IPS DF 19.7 (cell line): ENCODE data around the gene RPS3.

Experiments
- DNase-seq: peaks from one replicate; pipeline ENCODE4 v3.0.0-alpha.2; 2013; ENCODE audit warnings: low read depth, low spot score

Gene RPS3

DNA sequence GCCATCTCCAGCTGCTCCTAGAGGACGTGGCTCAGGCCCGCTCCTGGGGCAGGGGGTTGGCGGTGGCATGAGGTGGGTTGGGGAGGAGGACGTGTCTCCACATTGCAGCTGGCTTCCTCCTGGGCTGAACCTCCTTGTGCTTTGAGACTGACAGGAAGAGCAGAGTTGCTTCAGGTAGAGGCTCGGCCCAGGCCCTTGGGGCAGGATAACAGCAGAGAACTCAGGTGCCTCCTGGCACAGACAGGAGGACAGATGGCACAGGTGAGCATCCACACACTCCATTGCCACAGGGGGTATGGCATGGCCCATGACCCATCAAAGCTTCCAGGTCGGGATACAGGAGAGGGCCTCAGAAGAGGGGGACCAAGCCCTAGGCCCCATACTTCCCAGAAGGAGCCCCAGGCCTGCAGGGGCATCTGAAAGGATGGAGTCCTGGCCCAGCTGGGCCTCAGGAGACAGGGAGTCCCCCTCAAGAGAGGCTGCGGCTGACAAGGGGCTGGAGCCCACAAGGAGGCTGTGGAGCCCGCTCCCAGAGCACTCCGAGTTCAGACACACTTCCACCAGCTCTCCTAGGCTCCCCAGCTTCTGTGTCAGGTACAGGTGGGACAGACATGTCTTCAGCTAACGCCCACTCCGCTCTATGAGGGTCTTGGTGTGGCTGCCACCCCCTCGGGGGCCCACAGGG lies 35.7 kb downstream of the RPS3 start:
- no peak for DNase-seq

DNA sequence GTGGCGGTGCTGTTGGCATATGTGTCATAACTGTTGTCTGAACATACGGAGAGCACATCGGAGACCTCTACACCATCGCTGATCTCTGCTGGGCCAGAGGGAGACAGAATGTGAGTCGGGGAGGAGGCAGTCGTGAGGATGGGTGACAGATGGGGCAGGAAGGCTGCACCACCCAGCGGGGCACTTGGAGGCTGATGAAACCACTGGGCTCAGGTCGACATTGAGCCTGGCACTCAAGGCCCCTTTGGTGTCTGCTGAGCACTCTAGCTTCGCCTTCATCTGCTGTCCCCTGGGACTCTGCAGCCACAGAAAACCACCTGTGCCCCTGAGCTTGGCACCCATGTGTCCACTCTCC lies 36.2 kb downstream of the RPS3 start:
- no peak for DNase-seq

DNA sequence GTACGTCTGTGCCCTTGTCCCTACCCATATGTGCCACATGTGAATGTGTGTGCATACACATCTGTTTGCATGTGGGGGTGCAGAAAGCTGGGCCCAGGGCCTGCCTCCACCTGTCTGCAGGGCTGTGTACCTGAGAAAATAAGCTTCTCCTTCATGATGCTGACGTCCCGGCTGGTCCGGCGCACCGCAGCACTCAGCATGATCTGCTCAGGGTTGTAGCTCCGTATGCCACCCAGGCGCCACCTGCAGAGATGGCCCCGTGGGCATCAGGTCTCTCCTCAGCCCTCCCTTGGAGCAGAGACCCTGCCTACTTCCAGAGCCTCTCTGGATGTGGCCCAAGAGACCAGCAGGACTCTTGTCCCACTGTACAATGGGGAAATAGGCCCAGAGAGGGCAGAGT lies 37.5 kb downstream of the RPS3 start:
- DNase-seq: no peak

DNA sequence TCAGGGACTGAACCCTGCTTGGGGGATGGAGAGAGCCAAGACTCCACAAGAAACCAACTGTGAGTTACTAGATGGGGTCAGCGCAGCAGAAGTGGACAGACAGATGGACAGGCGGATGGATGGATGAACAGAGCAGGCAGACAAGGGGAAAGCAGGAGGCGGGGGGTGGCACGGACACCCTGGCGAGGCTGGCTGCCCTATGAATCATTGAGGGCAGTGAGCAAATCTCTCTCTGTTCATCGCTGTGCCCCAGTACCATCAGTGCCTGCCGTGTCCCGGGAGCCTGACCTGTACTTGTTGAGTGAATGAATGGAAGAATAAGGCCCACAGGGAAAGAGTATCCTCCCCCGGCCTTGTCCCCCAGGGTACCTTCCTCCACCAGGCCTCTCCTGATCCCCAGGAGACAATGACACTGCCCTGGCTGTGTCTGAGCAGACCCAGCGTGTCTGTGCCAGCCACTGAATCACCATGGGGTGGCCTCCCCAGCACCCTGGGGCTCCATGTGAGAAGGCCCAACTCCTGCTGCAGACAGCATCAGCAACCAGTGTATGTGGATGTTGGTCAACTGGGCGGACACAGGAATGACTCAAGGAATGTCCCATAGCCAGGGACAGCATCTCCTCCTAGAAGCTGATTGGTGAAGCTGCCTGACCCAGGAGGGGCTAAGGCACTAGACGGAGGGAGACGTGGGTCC lies 38.8 kb downstream of the RPS3 start:
- no peak for DNase-seq

DNA sequence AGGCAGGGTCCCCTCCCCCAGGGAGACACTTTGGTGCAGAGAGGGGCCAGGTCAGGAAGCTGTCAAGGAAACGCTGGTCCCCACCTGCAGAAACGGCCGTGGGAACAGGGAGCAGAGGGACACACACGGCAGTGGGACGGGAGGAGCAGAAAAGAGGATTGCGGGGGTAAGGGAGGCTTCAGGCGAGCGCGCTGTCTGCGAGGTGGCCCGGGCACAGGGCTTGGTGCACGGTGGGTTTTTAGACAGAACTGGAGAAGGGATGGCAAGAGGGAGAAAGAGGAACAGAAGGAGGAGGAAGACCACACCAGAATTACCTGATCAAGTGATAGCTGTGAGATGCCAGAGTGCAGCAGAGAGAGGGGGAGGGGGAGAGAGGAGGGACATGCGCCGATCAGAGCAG lies 39.7 kb downstream of the RPS3 start:
- no peak for DNase-seq

DNA sequence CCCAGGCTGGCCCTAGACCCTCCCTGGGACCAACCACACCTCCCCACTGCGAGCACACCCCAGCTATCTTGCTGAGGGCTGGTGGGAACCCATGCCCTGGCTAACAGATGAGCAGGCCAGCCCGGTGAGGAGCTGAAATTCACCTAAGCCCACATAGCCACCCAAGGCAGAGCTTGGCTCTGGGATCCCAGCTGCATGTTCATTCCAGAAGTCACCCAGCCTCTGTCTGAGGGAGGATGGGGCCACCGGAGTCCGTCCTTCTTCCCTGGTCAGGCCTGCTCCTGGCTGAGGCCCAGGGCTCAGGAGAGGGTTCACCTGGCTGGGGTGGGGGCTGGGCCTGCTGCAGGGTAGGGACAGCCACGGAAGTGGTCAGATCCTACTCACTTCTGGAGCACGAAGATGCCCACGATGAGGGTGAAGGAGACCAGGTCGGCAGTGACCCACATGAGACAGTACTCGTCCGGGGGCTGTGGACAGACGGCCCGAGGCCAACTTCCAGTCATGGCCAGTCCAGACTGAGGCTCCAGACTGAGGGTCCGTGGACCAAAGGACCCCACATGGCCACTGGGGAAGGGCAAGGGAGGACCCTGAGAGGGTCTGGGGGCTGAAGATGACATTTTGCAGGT lies 40.3 kb downstream of the RPS3 start:
- no peak for DNase-seq

DNA sequence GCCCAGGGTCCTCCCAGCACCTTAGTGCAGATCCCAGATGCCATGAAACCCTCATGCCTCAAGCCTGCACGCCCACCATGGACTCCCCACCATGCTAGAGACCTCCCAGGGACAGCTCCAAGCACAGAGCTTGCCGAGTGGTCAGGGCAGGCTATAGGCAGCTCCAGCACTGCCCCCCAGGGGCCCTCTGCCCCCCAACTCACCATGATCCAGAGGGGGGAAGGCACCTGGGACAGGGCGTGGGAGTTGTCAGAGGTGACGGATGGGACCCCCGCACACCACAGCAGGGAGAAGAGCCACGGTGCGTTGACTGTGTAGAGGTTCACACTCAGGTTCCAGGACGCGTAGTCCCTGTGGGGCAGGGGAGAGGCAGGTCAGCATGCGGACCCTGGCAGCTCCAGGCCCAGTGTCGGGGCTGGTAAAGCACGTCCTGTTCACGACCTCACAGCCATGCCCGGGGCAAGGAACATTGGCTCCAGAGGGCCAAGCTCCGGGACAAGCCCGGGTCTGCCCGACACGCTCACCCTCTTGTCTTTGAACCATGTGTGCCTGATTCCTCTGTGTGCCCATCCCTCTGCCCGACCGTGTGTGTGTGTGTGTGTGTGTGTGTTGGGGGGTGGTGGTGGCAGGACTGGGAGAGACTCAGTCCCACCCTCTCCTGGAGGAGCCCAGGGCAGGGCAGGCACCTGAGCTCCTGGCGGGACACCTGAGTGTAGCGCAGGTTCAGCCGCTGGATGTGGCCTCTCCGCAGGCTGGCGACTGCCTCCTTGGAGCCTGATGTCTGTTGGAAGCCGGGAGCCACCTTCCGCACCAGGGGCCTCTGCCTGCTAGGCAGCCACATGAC lies 41.9 kb downstream of the RPS3 start:
- no peak for DNase-seq

DNA sequence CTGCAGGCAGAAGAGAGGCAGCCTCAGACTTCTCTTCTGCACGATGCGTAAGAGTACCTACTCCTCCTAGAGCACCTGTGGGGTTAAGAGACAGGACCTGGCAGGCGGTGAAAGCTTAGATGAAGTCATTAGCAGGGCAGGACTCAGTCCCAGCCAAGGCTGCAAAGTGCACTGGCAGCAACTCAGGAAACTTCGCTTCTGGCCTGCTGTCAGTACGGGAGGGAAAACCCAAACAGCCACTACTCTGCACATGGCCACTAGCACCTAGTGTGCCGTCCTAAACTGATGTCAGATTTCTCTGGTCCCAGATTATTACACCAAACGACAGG lies 42.5 kb downstream of the RPS3 start:
- no peak for DNase-seq

DNA sequence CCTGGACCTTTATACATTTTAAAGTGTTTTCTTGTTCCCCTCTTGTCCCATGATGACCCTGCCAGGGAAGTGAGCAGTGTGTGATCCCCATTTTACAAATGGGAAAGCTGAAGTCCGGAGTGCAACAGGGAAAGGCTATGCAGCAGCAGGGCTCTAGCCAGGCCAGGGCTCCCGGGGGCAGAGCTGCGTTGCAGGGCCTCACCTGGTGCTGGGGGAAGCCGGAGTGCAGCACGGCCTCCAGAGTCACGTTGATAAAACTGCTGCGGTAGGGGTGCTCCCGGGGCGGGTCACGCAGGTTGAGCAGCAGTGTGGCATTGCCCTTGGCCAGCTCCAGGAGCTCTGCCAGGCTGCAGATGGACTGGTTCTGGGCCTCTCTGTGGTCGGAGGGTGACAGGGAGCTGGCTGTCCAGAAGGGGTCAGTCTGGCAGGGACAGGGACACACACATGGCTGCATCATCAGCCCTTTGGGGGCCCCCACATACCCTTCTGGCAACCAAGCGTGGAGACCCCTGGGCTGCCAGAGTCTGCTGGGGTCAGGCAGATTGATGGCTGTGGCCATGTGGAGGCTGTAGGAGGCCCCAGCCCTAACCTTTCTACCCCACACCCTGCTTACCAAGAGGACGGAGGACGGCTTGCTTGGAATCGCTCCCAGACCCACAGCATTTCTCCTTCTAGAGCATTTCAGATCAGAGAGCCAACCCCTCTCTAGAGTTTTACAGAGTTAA lies 43.0 kb downstream of the RPS3 start:
- DNase-seq: no peak

DNA sequence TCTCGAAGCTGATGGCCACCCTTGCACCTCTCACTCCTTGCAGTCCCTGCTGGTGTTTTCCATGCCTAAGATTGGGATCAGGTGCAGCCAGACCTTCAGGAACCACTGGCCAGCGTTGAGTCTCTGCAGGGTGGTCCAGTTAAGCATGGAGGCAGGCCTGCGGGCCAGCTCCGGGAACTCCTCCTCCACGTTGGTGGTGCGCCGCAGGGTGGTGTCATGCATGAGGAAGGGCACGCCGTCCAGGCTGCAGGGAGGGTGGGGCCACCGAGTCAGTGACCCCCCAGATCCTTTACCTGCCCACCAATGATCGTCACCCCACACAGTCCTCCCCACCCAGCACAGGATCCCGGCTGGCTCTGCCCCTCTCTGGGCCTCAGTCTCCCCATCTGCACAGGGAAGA lies 43.7 kb downstream of the RPS3 start:
- no peak for DNase-seq

DNA sequence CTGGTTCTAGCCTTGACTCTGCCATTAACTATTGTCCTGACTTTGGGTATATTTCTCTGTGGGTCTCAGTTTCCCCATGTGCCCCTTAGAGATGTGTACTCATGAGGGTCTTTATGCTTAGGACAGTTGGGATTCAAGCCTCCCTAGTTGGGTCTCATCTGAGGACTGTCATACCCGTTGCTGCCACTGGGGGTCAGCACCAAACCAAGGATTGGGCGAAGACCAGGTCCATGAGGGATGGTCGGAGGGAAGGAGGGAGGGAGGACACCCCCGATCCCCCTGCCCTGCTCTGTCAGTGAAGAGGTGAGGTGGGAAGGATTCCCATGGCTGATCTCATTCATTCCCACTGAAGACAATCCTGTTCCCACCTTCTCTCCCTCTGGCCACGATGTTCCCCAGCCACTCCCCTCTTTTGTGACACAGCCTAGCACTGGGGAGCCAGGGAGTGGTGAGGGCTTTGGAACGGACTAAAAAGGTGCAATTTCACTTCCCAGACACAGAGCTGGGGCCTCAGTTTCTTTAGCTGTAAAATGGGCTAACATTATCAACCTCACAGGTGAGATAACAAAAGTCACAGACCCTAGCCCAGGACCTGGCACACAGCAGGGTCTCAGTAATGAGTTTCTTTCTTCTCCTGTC lies 46.1 kb downstream of the RPS3 start:
- no peak for DNase-seq

DNA sequence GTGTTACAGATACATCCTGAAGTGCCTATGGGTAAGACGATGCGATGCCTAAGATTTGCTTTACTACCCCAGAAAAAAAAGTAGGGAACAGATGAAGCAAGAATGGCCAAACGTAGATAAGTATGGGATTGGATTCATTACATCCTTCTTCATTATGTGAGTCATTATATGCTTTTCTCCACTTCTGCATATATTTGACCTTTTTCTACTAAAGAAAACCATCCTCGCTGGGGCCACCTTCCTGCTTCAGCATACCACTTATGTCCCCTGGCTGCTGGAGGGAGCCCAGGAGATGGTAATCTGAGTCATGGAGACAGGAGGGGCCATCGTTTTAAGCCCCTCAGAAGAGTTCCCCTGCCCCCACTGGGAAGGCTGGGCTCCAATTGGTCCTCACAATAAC lies 48.1 kb downstream of the RPS3 start:
- DNase-seq: no peak

DNA sequence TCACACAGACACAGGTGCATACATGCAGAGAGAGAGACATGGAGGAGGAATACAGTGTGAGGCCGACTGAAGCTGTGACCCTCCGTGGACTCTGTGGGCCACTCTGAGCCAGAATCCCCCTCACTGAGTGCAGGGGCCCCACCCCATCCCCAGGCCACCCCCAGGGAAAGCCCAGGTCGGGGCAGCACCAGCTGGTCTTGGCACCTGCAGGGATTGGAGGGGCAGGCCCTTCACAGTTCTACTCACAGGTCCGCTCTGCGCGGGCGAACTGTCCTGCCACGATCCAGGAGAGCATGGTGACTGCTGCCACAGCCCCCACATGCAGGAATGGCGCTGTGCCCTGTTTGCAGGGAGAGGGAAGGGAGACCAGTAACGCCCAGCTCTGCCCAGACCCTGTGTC lies 50.0 kb downstream of the RPS3 start:
- DNase-seq: no peak

DNA sequence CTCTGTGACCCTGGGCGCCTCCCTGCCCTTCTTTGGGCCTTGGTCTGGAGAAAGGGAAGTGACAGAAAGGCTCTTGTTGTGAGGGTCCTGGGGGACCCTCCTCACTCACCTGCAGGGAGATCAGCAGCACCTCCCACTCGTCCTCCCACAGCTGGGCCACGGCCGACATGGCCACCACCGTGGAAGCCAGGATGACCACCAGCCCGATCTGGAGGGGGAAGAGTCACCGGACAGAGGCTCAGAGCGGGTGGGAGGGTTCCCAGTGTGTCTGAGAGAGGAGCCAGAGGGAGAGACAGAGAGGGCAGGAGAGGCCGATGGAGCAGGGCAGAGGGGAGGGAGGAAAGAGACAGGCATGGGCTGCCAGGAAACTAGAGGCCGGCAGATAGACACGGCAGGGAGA lies 50.5 kb downstream of the RPS3 start:
- no peak for DNase-seq

DNA sequence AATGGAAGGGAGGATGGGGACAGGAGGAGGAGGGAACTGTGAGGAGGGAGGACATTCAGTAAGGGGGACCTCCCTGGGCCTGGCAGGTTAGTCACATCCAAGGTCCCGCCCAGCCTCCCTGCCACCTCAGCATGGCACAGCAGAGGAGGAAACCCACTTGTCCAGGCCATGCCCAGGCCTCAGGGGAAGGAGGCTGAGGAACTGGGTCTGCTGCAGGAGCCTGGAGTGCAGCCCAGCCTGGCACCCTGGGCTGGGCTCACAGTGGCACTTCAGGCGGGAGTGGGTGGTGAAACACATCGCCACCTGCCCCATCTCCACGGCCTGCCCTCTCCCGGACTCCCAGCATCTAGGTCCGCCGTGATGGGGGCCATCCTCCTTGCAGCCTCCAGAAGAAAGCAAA lies 50.9 kb downstream of the RPS3 start:
- no peak for DNase-seq

DNA sequence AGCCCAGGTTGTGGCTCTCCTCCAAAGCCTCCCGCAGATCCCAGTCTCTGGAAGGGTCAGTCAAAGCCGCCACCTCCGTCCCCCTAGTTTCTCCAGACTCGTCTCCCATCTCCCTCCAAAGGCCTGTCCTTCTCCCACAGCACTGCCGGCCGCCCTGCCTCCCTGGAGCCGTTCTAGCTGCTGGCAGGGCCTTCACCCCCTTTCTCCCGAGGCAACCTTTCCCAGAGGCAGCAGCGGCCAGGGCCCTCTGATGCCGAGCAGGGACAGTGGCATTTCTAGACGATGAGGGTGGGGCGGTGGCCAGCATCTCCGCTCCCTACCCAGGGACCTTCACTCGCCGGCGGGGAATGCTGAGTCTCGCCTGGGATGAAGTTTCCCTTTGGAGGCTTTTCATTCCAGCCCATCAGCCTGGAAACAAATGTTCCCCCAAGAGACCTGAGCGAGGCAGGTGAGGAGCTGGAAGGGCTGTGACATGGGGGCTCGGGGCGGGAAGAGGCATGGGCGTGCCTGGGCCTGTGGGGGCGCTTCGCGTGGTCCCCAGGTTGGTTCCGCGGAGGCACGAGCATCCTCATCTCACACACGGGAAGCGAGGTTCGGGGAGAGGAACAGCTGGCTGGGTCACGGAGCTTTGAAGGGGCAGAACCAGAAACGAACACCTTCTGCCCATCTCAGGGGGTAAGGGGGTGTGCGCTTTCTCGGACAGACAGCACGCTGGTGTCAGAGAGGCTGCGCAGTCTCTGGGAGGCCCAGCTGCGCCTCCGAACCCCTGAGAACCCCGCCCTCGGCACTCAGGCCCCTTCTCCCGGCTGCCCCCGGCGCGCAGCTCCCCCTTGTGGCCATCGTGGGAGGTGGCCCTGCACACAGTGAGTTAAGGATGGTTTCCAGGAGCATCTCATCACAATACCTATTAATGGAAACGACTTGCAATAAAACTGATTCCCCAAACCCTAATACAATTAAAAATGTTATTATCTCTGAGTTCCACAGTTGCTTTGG lies 51.8 kb downstream of the RPS3 start:
- no peak for DNase-seq

DNA sequence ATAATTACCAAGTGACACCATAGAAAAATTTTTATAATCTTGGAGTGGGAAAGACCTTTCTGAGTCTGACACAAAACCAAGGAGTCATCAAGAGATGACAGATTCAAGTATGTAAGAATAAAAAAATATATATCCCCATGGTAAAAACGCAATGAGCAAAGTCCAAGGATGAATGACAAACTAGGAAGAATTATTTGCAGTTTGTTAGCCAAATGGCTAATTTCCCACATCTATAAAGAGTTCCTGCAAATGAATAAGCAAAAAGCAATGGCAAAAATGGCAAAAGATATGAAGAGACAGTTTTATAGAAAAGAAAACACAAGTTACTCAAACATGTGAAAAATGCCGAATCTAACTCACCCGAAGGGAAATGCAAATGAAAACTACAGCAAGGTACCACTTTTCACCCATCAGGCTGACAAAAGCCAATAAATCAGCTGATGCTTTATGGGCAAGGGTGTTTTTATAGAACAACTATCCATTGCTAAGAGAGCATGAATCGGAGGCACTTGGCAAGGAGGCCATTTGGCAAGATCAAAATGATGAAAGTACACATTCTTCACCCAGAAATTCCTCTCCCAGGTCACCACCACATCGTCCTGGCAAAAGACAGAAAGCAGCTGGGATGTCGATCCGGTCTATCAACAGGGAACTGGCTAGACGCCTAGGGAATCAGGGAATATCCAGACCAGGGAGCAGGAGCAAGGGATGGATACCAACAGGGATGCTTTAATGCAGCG lies 54.8 kb downstream of the RPS3 start:
- DNase-seq: no peak

DNA sequence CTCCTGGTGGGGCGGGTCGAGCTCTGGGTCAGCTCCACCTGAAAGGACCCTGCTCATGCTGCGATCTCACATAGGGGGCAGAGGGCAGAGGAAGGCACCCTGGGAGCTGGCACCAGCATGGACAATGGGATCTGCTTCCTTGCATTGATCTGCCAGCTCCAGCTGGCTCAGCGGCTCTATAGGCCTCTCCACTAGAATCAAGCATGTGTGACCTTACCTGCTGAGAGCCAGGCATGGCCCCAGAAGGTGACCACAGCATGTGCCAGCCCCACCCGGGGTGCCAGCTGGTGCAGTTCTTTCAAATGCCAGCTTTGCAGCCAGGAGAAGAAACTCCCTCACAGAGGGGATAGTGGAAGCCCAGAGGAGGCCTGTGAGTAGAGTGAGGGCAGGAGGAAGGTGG lies 55.7 kb downstream of the RPS3 start:
- no peak for DNase-seq
